Kidney capillary endothelial cell (primary cell): Measurements from ENCODE around the gene PKNOX2.

ENCODE experiments used
- DNase-seq: peaks from one replicate; pipeline ENCODE4 v3.0.0-alpha.2; 2018; ENCODE audit warnings: low spot score

Gene PKNOX2

DNA sequence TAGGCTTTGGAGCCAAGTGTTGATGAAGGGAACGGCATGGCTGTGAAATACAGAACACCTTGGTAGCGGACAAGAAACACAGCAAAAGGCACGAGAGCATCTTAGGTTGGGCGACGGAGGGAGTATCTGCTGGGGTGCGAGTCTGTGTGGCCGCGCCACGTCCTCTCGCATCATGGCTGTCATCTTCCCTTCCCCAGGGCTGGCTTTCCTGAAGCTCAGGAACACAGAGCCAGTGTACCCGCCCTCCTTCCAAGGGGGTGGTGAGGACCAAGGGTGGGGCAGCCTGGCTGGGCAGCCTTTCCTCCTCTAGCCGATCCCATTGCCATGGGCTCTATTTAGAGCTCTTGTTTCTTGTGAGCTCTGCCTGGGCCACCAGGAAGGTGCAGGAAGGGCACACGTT is 177.1 kb downstream of the PKNOX2 start:
- no peak for DNase-seq

DNA sequence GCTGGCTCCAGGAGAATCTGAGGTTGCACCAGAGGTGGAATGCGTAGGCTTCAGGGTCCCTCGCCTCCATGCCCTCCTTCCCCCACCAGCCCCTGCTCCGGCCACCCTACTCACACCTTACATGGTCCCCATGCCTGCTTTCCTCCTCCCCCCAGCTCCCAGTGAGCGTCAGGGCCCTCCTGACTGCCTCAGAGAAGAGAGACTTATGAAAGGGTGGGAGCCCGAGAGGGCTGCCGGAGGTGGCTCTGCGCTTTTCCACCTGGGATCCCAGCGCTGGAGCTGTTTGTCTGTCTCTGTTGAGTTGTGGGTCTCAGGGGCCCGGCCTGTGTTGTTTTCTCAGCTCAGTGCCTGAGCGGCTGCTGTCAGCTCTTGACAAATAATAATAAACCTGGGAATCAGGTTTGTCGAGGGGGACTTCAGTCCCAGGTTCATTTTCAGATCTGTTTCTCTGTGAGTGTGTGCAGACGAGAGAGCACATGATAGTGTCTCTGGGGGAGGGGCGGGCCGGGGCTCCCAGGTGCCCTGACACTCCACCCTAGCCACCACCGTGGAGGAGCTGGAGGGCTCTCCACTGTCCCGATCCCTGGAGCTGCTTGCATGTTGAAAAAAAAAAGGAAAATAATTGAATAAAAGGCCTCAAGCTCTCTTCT is 177.9 kb downstream of the PKNOX2 start:
- DNase-seq = no peak

- DNase-seq = no peak
Observed at GRCh38 chr11:125343086-125343717, 178.7 kb downstream of the PKNOX2 start.

GRCh38 chr11:125343718-125344131 is 179.2 kb downstream of the PKNOX2 start:
- DNase-seq = no peak

- no peak for DNase-seq
Observed at GRCh38 chr11:125344846-125345420, 180.4 kb downstream of the PKNOX2 start.

DNA sequence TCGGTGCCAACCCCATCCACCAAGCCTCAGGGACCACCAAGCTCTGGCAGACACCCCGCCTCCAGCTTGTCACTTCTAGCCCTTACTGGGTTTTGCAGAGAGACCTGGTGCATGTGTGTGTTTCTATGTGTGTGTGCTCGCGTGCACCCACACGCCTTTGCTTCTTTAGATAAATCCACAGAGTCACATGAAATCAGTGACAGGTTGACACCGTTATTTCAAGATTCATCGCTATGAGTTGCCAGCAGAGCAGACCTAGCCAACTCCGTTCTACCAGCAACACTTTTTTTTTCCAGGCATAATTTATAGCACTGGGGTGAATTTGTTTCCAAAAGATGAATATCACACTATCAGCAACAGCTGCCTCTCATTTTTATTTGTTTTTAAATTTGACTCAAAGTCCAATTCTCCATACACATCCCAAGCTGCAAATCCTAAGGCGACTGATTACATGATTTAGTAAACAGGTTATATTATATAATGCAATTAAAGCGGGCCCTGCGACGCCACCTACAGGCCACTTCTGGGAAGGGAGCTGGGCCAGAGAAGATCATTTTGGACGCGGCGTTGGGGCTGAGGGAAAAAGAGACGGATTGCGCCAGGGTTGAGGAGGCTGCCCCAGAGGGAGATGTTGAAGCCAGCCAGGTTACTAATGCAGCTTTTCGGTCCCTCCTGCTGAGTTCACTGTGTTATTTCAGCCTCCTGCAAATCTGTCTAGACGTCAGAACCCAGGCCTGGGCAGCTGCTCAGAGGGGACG is 181.0 kb downstream of the PKNOX2 start:
- peak; percentile 39 for DNase-seq

GRCh38 chr11:125346179-125346530 is 181.6 kb downstream of the PKNOX2 start:
- DNase-seq = no peak

GRCh38 chr11:125346565-125347260 is 182.2 kb downstream of the PKNOX2 start:
- no peak for DNase-seq

GRCh38 chr11:125347261-125347585 is 182.7 kb downstream of the PKNOX2 start:
- no peak for DNase-seq

- no peak for DNase-seq
Observed at GRCh38 chr11:125348141-125348651, 183.6 kb downstream of the PKNOX2 start.

DNA sequence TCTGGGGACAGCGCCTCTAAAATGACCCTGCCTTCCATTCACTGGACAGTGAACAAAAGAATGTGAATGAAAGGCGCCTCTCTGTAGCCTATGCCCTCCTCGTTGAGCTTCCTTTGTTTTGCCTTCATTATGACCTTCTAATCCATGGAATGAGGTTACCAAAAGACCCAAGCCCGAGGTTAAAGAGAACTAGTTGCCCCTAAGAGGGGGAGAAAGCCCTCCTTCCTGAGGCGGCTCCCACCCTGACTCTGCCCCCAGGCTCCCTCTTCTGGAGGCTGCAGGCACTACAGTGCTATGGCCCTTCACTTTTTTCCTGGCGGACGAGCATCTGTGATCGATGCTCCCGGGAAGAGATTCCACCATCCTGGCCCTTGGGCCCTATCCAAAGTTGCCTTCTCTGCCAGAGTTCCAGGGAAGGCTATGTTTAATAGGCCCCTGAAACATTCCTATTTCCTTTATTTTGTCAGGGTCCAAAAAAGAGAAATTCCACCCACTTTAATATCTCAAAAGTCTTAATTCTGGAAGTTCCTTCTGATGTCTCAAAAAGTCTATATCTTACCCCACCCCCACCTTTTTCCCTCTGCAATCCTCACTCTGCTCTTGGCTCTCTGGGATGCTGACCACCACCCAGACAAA is 184.2 kb downstream of the PKNOX2 start:
- peak; percentile 34 for DNase-seq

DNA sequence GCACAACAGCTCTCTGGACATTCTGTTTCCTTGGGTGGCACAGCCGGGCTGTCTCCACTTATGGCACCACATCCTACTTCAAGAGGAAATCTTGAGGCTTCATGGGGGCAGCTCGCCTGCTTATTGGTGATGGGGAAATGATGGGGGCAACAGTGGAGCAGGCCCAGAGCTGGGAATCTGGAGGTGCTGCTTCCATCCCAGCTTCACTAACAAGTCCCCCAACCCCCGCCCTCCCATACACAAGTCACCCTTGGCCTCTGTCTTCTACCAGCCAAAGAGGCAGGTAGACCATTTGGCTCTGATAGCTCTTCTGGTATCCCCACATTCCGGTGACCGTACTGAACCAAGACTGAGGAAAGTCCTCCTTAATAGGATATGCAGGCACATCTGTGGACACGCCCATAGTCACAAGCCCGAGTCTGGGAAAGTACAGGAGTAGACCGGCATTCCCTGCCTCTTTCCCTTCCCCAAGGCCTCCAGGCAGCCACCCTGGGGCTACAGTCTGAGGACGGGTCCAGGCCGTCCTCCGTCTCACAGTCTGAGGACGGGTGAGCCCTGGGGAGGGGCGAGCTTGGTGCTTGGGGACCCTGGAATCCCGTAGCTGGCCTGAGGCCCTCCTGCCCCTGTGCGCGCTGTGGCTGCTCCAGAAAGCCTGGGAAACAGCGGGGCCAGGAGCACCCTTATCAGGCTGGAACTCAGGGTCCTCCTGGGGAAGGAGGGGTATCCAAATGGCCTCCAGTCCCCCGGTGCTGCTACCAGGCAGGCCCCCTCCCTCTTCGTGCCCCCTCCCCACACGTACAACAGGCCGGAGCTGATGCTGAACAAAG is 185.9 kb downstream of the PKNOX2 start:
- no peak for DNase-seq

GRCh38 chr11:125351033-125351867 is 186.7 kb downstream of the PKNOX2 start:
- no peak for DNase-seq

GRCh38 chr11:125351868-125352250 is 187.3 kb downstream of the PKNOX2 start:
- no peak for DNase-seq

- no peak for DNase-seq
Observed at GRCh38 chr11:125356797-125357196, 192.2 kb downstream of the PKNOX2 start.

DNA sequence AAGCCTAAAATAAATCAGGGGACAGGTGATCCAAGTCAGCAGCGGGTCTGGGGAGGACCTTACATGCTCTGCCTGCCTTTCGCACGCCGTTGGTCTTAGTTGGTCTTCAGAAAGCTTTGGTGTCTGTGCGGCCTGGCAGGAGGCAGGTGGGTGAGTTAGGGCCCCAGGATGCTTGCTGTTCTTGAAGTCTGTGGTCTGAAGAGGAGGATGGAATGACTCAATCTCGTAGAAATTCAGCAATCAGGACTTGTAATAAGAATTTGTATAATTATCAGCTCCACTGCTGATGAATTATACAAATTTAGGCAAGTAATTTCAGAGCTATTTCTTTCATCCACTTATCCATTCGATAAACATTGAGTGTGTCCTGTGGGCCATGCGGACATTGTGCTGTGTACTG is 193.0 kb downstream of the PKNOX2 start:
- DNase-seq = no peak

DNA sequence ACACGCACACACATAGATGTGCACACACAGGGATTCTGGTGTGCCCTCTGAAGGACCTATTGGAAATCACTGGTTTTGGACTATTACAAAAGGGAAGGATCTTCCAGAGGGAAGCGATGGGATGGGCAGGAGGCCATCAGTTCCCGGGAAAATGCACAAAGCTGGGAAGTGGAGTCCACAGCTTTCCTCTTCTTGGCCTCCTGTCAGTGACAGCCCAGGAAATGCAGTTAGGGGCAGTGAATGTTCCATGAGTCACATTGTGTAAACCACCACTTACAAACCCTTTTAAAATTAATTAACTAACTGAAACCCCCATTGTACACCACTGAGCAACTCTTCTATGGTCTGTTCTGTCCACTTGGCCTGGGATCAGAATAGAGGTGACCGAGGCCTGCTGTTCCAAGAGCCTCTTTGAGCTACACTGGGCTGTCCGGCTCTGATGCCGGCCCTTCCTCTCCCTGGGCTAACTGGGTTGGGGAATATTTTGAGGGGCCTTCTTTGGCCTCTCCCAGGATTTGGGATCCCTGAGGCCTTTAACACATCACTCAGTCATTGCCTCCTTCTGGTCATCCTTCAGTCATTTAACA is 193.8 kb downstream of the PKNOX2 start:
- DNase-seq = peak; percentile 38

- no peak for DNase-seq
Observed at GRCh38 chr11:125359130-125359529, 194.6 kb downstream of the PKNOX2 start.

- DNase-seq = no peak
Observed at GRCh38 chr11:125360066-125360465, 195.5 kb downstream of the PKNOX2 start.
